DND-41 (cell line): ENCODE measurements around the gene UROC1.

Source experiments
- CTCF ChIP-seq: IDR thresholded peaks from 2 replicates; pipeline ENCODE4 v1.5.1; 2012; ENCODE audit warnings: borderline replicate concordance, low read length, moderate library complexity, mild to moderate bottlenecking; ENCODE audit not compliant: poor library complexity, severe bottlenecking; ENCODE audit errors: extremely low read depth
- EZH2 ChIP-seq: IDR thresholded peaks from 3 replicates; pipeline ENCODE4 v1.6.1; 2012; ENCODE audit warnings: borderline replicate concordance, low read depth, mild to moderate bottlenecking, moderate library complexity, low read length, inconsistent platforms; ENCODE audit not compliant: severe bottlenecking

- TF ChIP-seq CTCF (no peak), EZH2 (no peak)
These were observed 23.2 kb downstream of the UROC1 start for GRCh38 chr3:126494204-126494969.
